HG03342 (cell line): Measurements from ENCODE around the gene PHC2.
"Not testable (repeated sequence)": the region's sequence is repeated elsewhere in the genome, so short reads cannot be mapped to it uniquely, and the experiment has no call there.

ENCODE experiments used
- ATAC-seq: cut with Tn5 transposase; IDR thresholded peaks from one replicate; pipeline ENCODE4 v1.9.1; 2021; ENCODE audit warnings: mild to moderate bottlenecking, moderate library complexity; ENCODE audit not compliant: unreplicated experiment

PHC2 gene

GRCh38 chr1:33297911-33298622, 132.8 kb downstream of the PHC2 start:
- no peak for ATAC-seq

GRCh38 chr1:33296824-33297223, 134.1 kb downstream of the PHC2 start:
- no peak for ATAC-seq

DNA sequence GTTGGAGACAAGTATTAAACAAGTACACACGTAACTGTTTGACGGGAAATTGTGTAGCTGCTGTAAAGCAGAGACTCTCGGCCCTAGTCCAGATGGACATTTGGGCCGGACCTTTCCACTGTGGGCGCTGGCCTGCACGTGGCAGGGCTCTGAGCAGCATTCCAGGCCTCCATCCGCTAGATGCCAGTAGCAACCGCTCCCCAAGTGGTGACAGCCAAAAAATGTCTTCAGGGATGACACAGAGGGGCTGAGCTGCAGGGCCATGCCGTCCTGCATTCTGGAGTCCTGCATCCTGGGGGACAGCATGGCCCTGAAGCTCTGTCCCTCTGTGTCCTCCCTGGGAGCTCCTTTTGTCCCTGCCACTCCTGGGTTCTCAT, 134.8 kb downstream of the PHC2 start:
- no peak for ATAC-seq

- peak; percentile 71 for ATAC-seq
Measured at GRCh38 chr1:33295450-33296081, 135.3 kb downstream of the PHC2 start.

GRCh38 chr1:33295023-33295422, 135.9 kb downstream of the PHC2 start:
- ATAC-seq, result no peak

DNA sequence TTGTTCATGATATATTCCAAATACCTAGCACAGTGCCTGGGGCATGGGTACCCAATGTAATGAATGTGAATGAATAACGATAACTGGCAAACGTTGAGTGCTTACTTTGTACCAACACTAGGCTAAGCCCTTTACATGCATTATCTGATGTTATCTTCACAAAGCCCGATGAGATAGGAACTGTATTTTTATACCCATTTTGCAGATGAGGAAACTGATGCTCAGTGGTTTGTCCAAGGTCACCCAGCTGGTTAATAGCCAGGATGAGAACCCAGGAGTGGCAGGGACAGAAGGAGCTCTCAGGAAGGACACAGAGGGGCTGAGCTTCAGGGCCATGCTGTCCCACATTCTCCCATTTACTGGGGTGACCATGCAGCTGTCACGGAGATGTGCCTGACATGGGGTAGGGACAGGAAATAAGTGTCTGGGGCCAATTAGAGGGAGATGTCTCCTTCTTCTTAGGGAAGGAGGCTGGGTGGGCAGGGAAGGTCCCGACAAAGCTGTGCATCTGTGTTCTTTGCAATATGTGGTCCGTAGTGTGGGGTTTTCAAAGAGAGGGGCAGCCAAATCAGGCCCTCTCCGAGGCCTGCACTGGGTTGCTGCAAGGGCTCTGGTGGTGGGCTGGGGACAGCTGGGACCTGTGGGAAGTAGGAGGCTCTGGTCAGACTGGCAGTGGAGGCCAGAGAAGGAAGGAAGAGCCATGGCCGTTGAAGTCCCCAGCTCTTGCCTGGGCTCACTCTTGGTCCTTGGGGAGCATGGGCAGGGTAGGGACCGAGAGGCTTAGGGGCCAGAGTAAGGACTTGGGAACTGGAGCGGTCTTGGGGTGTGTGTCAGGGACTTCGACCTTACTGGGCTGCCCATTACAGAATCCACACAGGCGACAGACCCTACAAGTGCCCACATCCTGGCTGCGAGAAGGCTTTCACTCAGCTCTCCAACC, 136.6 kb downstream of the PHC2 start:
- ATAC-seq, result no peak

DNA sequence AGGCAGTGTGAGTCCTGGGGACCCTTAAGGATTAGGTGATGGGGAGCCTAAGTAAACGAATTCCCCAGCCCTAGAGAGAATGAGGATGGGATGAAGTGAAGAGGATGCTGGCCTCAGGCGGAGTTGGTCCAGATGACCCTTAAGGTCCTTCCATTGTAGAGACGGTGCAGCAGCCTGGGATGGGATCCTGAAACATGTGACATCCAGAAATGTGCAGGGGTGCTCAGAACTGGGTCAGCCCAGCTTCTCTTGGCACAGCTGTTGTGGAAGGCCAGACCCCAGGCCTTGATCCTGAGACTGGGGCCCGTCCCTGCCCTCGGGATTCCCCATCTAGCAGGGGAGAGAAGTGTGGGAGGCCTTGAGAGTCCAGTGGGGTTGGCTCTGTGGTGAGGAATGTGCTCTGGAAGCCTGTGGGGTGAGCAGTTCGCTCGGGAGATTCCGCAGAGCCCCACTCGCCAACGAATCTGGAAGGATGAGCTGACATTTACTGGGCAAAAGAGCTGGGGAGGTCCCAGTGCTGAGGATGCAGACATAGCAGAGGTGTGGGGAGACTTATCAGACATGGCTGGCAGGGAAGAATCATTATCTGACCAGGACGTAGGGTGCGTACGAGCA, 138.1 kb downstream of the PHC2 start:
- no peak for ATAC-seq

DNA sequence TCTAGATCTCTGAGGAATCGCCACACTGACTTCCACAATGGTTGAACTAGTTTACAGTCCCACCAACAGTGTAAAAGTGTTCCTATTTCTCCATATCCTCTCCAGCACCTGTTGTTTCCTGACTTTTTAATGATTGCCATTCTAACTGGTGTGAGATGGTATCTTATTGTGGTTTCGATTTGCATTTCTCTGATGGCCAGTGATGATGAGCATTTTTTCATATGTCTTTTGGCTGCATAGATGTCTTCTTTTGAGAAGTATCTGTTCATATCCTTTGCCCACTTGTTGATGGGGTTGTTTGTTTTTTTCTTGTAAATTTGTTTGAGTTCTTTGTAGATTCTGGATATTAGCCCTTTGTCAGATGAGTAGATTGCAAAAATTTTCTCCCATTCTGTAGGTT, 140.3 kb downstream of the PHC2 start:
- not testable (repeated sequence) for ATAC-seq

DNA sequence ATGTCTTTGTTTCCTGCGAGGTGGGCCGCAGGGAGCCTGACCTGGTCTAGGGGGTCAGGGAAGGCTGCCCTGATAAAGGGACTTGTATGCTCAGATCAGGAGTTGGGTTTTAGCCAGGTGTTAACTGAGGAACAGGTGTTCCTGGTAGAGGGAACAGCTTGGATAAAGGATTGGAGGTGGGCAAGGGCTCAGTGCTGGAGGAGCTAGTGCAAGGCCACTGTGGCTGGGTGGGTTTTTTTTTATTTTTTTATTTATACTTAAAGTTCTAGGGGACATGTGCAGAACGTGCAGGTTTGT, 141.1 kb downstream of the PHC2 start:
- ATAC-seq, result no peak

GRCh38 chr1:33288976-33289857, 141.7 kb downstream of the PHC2 start:
- ATAC-seq, result no peak

DNA sequence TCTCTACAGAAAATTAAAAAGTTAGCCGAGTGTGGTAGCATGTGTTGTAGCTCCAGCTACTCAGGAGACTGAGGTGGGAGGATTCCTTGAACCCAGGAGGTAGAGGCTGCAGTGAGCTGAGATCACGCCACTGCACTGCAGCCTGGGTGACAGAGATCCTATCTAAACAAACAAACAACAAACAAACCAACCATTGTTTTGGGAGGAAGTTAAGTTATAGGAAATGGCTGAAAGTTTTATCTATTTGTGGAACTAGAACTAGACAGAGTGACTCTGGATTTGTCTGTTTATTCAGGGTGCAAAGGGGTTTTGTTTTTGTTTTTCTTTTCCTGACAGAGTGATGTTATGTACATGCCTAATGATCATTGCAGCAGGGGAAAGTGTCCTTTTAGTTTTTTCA, 143.6 kb downstream of the PHC2 start:
- no peak for ATAC-seq

GRCh38 chr1:33286451-33287185, 144.3 kb downstream of the PHC2 start:
- no peak for ATAC-seq

GRCh38 chr1:33284049-33284448, 146.8 kb downstream of the PHC2 start:
- no peak for ATAC-seq

- ATAC-seq, result no peak
Measured at GRCh38 chr1:33282791-33283190, 148.1 kb downstream of the PHC2 start.

DNA sequence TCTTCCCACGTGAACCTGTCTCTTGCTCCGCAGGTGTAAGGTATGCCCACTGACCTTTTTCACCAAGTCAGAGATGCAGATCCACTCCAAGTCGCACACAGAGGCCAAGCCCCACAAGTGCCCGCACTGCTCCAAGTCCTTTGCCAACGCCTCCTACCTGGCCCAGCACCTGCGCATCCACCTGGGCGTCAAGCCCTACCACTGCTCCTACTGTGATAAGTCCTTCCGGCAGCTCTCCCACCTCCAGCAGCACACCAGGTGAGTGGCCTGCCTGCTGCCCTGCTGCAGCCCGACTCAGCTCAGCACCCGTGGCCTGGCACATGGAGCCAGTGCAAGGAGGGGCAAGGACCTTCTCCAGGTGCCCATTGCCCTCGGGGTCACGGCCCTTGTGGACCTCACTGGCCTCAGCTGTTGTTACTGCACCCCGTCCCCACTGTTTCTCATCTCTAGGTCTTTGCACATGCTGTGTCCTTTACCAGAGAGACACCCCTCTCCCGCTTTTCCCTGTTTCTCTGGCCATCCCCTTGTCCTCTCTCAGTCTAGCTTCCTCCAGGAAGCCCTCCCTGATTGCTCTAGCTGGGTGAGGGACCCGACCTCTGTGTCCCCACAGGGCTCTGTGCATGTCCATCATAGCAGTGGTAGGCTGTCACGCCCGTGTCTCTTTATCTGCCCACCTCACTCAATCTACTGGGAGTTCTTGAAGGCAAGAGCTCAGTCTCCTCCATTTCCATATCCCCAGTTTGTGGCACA, 149.2 kb downstream of the PHC2 start:
- ATAC-seq, result no peak

GRCh38 chr1:33280091-33280661, 150.7 kb downstream of the PHC2 start:
- no peak for ATAC-seq

GRCh38 chr1:33277488-33278084, 153.3 kb downstream of the PHC2 start:
- no peak for ATAC-seq

DNA sequence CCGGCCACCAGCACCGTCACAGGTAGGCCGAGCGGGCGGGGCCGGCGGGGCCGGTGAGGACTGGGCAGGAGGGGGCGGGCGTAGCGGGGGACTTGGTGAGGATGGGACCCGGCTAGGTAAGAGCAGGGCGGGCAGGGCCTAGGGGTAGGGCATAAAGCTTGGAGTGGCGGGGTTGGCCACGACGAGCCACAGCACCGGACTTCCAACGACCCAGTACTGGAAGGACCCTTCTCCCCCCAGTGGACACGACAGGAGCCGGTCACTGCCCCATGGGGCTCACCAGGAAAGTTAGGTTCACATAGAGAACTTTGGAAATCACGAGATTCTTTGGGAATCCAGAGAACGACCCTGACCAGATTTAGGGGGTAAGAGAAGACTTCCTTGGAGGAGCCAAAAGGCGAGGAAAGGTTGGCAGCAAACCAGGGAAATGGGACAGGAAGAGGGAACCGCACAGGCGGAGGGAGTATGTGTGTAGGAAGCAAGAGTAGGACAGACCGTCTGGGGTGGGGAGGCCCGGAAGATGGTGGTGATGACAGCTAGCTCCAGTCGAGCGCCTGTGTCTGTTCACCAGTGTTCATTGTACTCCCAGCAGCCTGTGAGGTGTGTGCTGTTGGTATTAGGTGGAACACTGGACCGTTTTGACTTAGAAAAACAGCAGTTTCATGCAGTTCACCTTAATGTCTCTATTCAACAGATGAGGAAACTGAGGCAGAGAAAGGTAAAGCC, 154.2 kb downstream of the PHC2 start:
- no peak for ATAC-seq
